KMS-11 (cell line): ENCODE data around the gene PXYLP1.

Experiments
- H2AFZ ChIP-seq: fragments of 200-600 bp; sonication (generic); 2 replicates; pipeline ENCODE4 v1.6.1; 2016; ENCODE audit warnings: antibody characterized with exemption, mixed run types, low read depth
- H3K27ac ChIP-seq: fragments of 200-600 bp; sonication (generic); 2 replicates; pipeline ENCODE4 v1.6.1; 2016; ENCODE audit warnings: mild to moderate bottlenecking, mixed run types
- H3K27me3 ChIP-seq: fragments of 200-600 bp; sonication (generic); 2 replicates; pipeline ENCODE4 v1.6.1; 2017; ENCODE audit warnings: mild to moderate bottlenecking, low read depth, mixed run types, moderate library complexity; ENCODE audit not compliant: insufficient read depth
- H3K36me3 ChIP-seq: fragments of 200-600 bp; sonication (generic); 2 replicates; pipeline ENCODE4 v1.6.1; 2017; ENCODE audit warnings: mild to moderate bottlenecking, mixed run types; ENCODE audit not compliant: insufficient read depth
- H3K4me1 ChIP-seq: fragments of 200-600 bp; sonication (generic); 2 replicates; pipeline ENCODE4 v1.6.1; 2016; ENCODE audit warnings: mild to moderate bottlenecking, low read depth, mixed run types; ENCODE audit not compliant: poor library complexity, severe bottlenecking
- H3K4me2 ChIP-seq: fragments of 200-600 bp; sonication (generic); 2 replicates; pipeline ENCODE4 v1.7.0; 2016; ENCODE audit warnings: mild to moderate bottlenecking, mixed run types
- H3K4me3 ChIP-seq: fragments of 200-600 bp; sonication (generic); IDR thresholded peaks from 2 replicates; pipeline ENCODE4 v1.6.1; 2017; ENCODE audit warnings: low read depth, low read length, mixed read lengths; ENCODE audit not compliant: insufficient read depth
- H3K79me2 ChIP-seq: fragments of 200-600 bp; sonication (generic); 2 replicates; pipeline ENCODE4 v1.6.1; 2016; ENCODE audit warnings: low read depth, mixed run types; ENCODE audit not compliant: insufficient read depth
- H3K9ac ChIP-seq: fragments of 200-600 bp; sonication (generic); 2 replicates; pipeline ENCODE4 v1.6.1; 2016; ENCODE audit warnings: mild to moderate bottlenecking, mixed run types
- H4K20me1 ChIP-seq: fragments of 200-600 bp; sonication (generic); 2 replicates; pipeline ENCODE4 v1.6.1; 2016; ENCODE audit warnings: mild to moderate bottlenecking, mixed run types; ENCODE audit not compliant: insufficient read depth
- TF ChIP-seq, protein P1 (sequence below): fragments of 200-600 bp; sonication (generic); conservative IDR thresholded peaks from 2 replicates; pipeline ENCODE4 v1.6.1; 2017; ENCODE audit warnings: low read depth, mild to moderate bottlenecking, antibody characterized with exemption, low read length, moderate library complexity, mixed read lengths

Gene PXYLP1

DNA sequence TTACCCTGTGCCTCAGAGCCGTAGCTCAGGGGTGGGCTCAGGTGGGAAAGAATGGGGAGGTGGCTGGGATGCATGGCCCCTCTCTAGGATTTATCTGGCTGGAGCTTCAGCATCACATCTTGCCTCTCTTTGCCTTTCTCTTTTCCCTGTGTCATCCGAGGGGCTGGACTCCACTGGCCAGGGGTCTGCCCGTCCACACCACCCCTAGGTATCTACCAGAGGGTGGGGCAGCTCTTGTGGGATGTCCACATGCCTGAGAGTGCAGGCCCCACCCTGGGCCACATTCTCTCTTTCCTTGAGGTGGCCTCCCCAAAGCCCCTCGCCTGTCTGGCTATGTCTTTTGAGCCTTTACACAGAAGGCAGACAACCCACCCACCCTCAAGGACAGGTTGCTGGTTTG is 37.2 kb downstream of the PXYLP1 start:
- Histone ChIP-seq H3K27me3 (no peaks in the 10 kb centered on the region), H3K4me3 (no peak overlapping the region), H4K20me1 (no peaks in the 10 kb centered on the region), H3K27ac (no peak overlapping the region), H3K9ac (no peak overlapping the region), H3K36me3 (no peaks in the 10 kb centered on the region), H3K4me1 (no peaks in the 10 kb centered on the region), H2AFZ (no peak overlapping the region), H3K4me2 (no peak overlapping the region), H3K79me2 (no peaks in the 10 kb centered on the region)
- TF ChIP-seq, protein P1, sequence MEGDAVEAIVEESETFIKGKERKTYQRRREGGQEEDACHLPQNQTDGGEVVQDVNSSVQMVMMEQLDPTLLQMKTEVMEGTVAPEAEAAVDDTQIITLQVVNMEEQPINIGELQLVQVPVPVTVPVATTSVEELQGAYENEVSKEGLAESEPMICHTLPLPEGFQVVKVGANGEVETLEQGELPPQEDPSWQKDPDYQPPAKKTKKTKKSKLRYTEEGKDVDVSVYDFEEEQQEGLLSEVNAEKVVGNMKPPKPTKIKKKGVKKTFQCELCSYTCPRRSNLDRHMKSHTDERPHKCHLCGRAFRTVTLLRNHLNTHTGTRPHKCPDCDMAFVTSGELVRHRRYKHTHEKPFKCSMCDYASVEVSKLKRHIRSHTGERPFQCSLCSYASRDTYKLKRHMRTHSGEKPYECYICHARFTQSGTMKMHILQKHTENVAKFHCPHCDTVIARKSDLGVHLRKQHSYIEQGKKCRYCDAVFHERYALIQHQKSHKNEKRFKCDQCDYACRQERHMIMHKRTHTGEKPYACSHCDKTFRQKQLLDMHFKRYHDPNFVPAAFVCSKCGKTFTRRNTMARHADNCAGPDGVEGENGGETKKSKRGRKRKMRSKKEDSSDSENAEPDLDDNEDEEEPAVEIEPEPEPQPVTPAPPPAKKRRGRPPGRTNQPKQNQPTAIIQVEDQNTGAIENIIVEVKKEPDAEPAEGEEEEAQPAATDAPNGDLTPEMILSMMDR = no peak

DNA sequence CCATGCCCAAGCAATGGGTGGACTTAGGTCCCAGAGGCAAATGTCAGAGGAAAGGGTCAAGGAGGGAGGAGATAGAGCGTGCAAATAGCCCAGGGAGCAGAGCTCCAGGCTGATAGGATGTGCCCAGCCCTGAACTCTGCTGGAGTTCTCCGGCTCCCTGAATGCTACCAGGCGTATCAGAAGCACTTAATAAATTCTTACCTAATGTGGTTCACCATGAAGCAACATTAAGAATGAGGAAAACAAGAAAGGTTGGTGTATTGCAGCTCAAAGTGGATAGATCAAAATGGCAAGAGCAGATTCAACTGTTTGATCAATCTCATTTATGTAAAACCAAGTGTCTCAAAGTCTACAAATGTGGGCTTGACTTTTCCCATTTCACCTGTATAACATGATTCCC is 38.3 kb downstream of the PXYLP1 start:
- Histone ChIP-seq H2AFZ (no peak overlapping the region), H3K27ac (no peak overlapping the region), H3K4me3 (no peak overlapping the region), H3K4me1 (no peaks in the 10 kb centered on the region), H3K36me3 (no peaks in the 10 kb centered on the region), H4K20me1 (no peaks in the 10 kb centered on the region), H3K4me2 (no peak overlapping the region), H3K9ac (no peak overlapping the region), H3K79me2 (no peaks in the 10 kb centered on the region), H3K27me3 (no peaks in the 10 kb centered on the region)
- TF ChIP-seq, protein P1 = no peak

DNA sequence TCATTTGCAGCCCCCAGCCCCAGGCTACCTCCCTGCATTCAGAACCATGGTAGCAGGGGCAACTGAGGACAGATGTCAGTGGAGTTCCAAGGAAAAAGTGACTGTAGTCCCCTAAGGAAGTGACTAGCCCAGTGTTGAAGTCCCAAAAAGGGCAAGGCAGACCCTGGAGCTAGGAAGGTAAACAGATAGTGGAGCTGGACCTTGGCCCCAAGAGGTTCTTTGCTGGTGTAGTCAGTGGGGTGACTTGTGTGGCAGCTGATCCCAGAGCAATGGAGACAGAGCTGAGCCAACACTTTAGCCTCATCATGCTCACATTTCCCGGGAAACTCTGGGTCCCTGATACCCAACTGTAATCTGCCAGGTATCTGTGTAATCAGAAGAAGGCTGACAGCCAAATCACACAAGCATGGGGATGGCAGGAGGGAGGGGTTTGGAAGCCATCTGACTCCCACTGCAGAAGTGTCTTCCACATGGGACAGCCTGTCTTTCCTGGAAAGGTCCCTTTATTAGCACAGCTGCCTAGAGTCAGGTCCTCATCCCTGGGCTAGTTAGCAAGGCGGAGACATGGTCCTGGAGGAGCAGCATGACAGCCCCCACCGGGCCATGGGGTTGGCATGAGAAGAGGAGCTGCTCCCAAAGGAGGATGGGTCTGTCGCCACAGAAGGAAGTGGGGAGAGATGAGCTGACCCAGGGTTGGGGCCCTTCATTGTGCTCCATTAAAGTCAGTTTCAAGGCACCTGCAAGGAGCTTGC is 39.8 kb downstream of the PXYLP1 start:
- TF ChIP-seq, protein P1 = no peak
- no peak overlapping the region for H3K9ac ChIP-seq
- H3K4me3 ChIP-seq = no peak overlapping the region
- H3K36me3 ChIP-seq = no peaks in the 10 kb centered on the region
- no peaks in the 10 kb centered on the region for H3K79me2 ChIP-seq
- H3K4me2 ChIP-seq = no peak overlapping the region
- H4K20me1 ChIP-seq = no peaks in the 10 kb centered on the region
- no peaks in the 10 kb centered on the region for H3K27me3 ChIP-seq
- H3K27ac ChIP-seq = no peak overlapping the region
- H3K4me1 ChIP-seq = no peaks in the 10 kb centered on the region
- H2AFZ ChIP-seq = no peak overlapping the region

DNA sequence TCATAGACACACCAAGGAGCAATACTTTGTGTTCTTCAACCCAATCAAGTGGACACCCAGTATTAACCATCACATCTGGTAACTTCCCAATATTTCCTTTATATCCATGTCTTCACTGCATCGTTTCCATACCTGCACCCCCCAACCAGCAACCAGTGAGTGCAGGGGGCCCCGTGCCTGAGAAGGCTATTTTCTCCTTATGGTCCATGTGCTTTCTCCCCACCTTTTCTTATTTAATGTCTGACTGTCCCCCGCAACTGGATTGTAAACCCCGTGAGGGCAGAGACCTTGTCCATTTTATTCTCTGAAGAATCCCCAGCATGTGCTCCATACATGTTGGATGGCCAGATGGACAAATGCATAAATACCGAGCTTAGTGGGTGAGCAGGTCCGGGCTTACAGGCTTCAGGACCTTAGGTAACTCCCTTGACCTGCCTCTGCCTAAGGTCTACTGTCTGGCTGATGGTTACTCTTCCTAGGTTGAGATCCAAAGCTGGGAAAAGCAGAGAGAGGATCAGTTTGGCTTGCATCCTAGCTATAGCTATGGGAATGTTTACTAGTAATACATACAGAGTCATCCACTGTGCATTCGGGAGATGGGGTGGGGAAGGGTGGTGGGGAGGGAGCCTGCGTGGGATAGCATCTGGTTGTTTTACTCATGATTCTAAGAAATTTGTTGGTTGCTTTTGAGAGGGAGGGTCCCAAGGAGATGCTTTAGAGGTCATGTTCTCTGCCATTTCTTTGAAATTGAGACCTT is 41.5 kb downstream of the PXYLP1 start:
- Histone ChIP-seq H2AFZ (no peak overlapping the region), H3K4me2 (no peak overlapping the region), H3K9ac (no peak overlapping the region), H3K79me2 (no peaks in the 10 kb centered on the region), H3K4me3 (no peak overlapping the region), H3K4me1 (no peaks in the 10 kb centered on the region), H4K20me1 (no peaks in the 10 kb centered on the region), H3K27me3 (no peaks in the 10 kb centered on the region), H3K27ac (no peak overlapping the region), H3K36me3 (no peaks in the 10 kb centered on the region)
- TF ChIP-seq, protein P1 = no peak
